Measurements from ENCODE around the gene ZACN.
"Not testable (repeated sequence)": the region's sequence is repeated elsewhere in the genome, so short reads cannot be mapped to it uniquely, and the experiment has no call there.

ZACN gene

DNA sequence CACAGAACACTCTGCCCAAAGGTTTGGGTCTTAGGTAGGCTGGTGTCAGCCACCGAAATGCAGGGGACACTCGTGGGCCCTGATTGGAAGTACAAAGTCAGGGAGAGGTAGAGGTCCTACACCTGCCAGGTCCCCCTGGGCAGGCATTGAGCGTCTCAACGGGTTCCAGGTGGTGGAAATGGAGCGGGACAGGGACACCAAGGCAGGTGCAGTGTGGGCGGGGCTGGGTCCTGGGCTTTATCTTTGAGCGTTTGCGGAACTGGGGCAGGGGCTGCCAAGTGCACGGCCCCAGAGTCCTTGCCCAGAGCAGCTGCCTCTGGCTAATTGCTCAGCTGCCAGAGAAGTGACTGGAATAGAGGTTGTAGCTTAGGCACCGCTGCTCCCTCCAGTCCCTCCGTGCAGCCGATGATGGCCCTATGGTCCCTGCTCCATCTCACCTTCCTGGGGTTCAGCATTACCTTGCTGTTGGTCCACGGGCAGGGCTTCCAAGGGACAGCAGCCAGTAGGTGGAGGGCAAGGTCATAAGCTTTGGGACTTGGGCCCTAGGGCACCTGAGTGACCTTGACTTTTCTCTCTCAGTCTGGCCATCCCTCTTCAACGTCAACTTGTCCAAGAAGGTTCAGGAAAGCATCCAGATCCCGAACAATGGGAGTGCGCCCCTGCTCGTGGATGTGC, at the start of gene ZACN:
TSS of gene ZACN (plus strand) at position 323 of the 675 bp plus-strand sequence. CDS start at position 406, 83 bp downstream.
- DNase-seq, result peak; percentile 30

GRCh38 chr17:76032073-76032779, 46.8 kb upstream of the ZACN start:
- DNase-seq, result peak; percentile 71

DNA sequence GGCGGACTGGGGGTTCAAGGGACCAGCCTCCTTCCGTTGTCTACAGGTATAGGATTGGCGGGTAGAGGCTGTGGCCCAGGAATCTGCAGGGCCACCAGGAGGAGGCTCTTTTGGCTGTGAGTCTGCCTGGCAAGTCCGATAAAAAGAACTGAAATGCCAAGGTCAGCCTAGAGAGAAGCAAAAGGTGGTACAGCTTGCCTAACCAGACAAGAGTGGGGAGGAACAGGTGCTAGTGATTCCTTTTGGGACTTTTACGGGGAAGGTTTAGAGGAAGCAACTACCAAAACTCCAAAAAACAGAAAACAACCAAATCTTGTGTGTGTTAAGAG, 46.2 kb upstream of the ZACN start:
- DNase-seq, result no peak

- no peak for DNase-seq
Measured at GRCh38 chr17:76033139-76033538, 45.8 kb upstream of the ZACN start.

GRCh38 chr17:76034428-76035350, 44.3 kb upstream of the ZACN start:
- DNase-seq, result no peak

DNA sequence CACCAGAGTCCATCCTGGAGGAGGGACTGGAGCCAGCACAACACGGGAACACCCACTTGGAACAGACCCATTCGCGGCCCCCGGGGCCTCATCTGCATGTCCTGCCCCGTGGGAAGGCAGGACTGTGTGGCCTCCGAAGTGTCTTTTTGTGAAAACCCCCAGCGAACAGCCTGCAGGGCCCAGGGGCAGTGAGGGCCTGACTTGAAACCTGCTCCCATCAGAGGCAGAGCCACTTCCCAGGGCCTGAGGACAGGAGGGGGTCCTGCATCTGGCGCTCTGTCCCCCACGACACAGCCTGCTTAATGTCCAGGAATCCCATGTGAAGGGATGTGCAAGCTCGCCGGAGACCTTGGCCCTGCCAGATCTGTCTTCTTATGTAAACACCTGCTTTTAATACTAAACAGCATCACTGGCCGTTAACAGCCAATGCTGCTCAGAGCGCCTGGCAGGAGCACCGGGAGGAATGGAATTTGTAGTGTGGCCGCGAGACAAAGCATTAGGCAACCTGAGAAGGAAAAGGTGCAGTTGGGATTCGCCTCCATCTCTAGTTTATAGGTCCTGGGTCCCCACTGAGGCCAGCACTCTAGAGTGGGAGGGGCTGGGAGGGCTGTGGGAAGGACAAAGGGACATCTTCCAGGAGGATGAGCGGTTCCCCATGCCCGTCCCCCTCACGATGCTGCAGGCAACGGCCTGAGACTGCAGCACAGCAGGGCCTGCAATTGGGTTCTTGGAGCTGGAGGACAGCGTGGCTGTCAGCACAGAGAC, 42.3 kb upstream of the ZACN start:
- no peak for DNase-seq

DNA sequence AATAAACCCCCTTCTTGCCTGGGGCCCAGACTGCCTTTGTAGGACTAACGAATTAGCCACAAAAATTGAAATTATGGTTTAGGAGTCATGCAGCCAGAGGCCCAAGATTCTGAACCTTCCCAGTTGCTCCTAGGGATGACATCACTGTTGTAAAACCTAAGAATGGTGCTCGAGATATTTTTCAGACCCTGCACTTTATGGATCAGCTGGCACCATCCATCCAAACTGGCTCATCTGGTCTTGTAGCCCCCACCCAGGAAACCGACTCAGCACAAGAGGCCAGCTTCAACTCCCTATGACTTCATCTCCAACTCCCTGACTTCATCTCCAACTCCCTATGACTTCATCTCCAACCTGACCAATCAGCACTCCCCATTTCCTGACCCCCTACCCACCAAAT, 40.9 kb upstream of the ZACN start:
- DNase-seq, result no peak

- no peak for DNase-seq
Measured at GRCh38 chr17:76039121-76039520, 39.9 kb upstream of the ZACN start.

GRCh38 chr17:76040376-76040775, 38.6 kb upstream of the ZACN start:
- DNase-seq, result no peak

GRCh38 chr17:76042868-76043267, 36.1 kb upstream of the ZACN start:
- not testable (repeated sequence) for DNase-seq

- not testable (repeated sequence) for DNase-seq
Measured at GRCh38 chr17:76044475-76045007, 34.4 kb upstream of the ZACN start.

- no peak for DNase-seq
Measured at GRCh38 chr17:76046064-76046463, 32.9 kb upstream of the ZACN start.

DNA sequence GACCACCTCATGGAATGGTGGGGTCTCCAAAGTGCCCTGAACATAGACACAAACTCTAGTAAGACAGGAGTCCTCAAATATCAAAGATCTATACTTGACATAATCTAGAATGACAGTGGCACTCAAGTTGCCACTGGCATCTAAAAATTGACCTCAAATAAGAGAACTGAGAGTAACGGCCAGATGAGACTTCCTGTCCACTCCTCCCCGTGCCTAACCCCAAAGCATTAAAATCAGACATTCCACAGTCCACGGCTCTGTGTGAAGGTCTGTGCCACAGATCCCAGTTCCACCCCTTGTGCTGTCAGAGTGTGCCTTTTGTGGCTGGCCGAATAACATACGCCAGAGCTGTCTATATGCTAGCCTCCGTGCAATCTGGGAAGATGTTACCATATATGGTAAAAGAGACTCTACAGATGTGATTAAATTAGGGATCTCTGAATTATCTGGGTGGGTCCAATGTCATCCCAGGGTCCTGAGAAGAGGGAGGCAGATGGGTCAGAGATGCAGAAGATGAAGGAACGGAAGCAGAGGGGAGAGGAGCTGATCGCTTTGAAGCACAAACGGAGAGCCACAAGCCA, 30.9 kb upstream of the ZACN start:
- DNase-seq, result no peak

DNA sequence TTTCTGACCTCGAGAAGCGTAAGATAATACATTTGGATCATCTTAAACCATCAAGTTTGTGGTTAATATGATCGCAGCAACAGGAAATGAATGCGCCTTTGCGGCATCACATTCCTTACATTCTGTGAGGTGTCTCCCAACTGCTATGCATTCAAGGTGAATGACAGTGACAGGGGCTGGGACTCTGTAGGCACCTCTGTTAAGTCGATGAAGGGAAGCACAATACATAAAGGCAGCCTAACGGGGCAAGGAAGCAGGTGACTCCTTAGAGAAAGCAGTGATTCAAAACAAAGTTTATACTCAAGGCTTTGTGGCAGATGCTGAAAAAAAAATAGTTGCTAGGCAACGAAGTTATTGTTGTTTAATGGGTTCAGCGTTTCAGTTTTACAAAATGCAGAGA, 30.3 kb upstream of the ZACN start:
- DNase-seq, result no peak

GRCh38 chr17:76049239-76049638, 29.7 kb upstream of the ZACN start:
- DNase-seq, result no peak

DNA sequence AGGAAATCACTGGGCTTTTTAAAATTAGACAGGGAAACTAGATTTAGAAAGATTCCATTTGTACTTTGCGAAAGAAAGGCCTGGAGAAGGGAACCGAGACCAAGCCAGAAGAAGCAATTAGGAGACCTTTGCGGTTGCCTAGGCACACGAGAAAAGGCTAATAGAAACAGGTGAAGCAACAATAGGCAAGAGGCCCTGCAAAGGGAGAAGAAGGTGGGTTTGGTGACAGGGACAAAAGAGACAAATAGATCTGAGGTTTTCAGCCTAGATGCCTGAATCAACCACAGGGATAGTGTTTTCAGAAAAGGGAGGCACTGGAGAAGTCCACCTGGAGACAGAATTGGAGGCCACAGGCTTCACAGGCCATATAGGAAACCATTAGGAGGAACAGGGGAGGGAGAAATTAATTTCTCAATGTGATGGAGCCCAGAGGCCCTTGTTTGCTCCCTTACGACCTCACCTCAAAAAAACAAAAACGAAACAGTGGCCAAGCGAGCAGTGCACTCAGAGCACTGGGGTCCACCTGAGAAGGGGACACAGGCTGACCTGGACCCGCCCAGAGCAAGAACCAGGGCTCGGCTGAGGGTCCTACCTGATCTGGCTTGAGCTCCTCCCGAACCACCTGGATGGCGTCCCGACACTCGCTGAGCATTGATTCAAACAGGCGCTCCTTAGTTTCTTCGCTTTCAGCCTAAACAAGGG, 29.0 kb upstream of the ZACN start:
- DNase-seq, result no peak

GRCh38 chr17:76050538-76051467, 28.2 kb upstream of the ZACN start:
- no peak for DNase-seq

- DNase-seq, result no peak
Measured at GRCh38 chr17:76051561-76051960, 27.4 kb upstream of the ZACN start.

DNA sequence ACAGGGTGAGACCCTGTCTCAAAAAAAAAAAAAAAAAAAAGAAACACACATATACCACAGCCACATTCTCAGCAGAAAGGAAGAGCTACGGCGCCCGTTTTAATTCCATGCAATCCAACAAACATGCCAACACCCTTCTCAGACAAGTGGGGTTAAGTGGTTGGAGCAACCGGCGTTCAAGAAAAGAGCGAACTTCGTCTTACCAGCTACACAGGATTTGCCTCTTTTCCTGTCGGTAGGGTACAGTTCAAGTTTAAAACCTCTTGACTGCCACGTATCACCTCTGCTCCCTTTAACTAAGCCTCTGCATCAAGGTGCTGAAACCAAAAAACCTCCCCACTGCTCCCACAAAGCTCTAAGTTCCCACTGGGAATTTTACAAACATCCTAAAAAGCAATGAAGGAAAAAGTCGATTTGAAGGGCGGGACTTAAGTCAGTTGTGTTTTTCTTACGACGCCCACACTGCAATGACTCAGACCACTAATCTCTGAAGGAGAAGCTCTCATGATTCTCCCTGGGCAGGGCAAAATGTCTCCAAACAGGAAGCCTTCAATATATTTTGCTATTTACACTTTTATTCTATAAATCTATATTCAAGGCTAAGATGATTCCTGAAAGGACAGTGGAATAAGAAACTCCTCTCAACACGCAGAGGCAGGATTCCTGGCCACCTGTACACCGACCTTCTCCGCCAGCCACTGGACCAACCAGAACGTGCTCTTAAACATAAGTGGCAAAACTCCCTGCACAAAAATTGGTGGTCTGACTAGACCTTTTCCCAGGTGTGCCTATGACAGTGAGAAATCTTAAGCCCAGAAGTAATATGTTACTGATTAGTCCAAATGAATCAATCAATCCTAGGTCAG, 25.5 kb upstream of the ZACN start:
- DNase-seq, result no peak

- no peak for DNase-seq
Measured at GRCh38 chr17:76054112-76054476, 24.9 kb upstream of the ZACN start.
